Adipose tissue (tissue), 3 donors: ENCODE data around the gene GIMAP6. TPM values are rescaled to one million over a fixed set of nuclear protein-coding genes. Genes with fewer than 3 reads are reported as not detected.
"Not testable (repeated sequence)": the region's sequence is repeated elsewhere in the genome, so short reads cannot be mapped to it uniquely, and the experiment has no call there.

ENCODE experiments used
- H3K27ac ChIP-seq: one replicate; pipeline ENCODE4 v1.5.1; 2013; ENCODE audit warnings: low read depth, low read length
- WGBS, 3 donors: extraction: QIAGEN DNeasy Blood & Tissue Kit; methylation state at CpG; one replicate each; pipeline ENCODE4 v1.1.7; 2013; 5-methylcytosine and 5-hydroxymethylcytosine counted together
- polyA plus RNA-seq, 3 donors: library from polyadenylated mRNA; stranded (reverse); fragments of 200-250 nt; gene quantifications; one replicate each; pipeline ENCODE4 v1.2.3, GENCODE V29; 2013
- donor health status: healthy with polysubstance abuse.
- donor health status: Bipolar disorder and iron deficiency.
- donor health status: healthy.

GIMAP6 gene
- polyA plus RNA-seq, 3 donors: 7.5 to 33.4 (median 23.2) TPM

GRCh38 chr7:150649080-150649385 is 16.8 kb upstream of the GIMAP6 start:
- H3K27ac ChIP-seq: no peak overlapping the region
- 19 to 44% (median 38%) methylated on average over 3 of the region's 3 CpGs for WGBS, 3 donors

- 63 to 73% (median 65%) methylated on average over 3 of the region's 3 CpGs for WGBS, 3 donors
- H3K27ac ChIP-seq: no peak overlapping the region
These were observed 16.3 kb upstream of the GIMAP6 start for GRCh38 chr7:150648353-150649079.

GRCh38 chr7:150645259-150646020 is 13.3 kb upstream of the GIMAP6 start:
- WGBS, 3 donors: 74 to 89% (median 74%) methylated on average over 5 to 6 of the region's 6 CpGs
- no peak overlapping the region for H3K27ac ChIP-seq

DNA sequence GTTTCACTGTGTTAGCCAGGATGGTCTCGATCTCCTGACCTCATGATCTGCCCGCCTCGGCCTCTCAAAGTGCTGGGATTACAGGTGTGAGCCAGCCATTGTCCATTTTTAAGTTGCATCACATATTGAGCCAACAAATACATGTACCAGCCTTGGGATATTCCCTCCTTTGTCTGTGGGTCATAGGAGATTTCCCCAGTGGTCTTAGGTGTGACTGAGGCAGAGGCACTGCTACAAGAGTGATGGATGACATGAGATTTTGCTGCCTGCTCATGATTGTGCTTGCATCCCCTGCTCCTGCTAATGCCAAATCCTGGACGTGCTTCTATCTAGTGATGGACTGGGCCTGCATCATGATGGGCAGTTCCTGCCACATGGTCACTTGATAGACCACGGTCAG is 10.7 kb upstream of the GIMAP6 start:
- 68 to 95% (median 86%) methylated on average over 4 to 5 of the region's 5 CpGs for WGBS, 3 donors

DNA sequence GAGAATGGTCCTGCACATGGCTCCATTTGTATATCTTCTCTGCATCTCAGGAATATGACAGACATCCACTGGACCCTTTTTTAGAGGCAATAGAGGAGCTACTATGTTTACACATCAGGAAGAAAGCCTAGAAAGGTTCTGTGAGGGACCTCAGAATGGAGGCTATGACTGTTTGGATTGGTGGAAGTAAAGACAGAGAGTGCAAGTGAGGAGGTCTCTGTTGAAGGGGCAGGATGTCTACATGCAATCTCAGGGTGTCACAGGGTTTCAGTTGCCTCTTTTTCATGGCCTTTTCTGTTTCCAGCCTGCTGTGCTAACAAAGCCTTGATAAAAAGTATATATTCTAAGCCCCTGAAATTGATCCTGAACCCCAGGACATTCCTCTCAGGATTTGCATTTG is 9.7 kb upstream of the GIMAP6 start:
- no peak overlapping the region for H3K27ac ChIP-seq

More for the DNA sequence above, 10.7 kb upstream of the GIMAP6 start:
- H3K27ac ChIP-seq: no peak overlapping the region

DNA sequence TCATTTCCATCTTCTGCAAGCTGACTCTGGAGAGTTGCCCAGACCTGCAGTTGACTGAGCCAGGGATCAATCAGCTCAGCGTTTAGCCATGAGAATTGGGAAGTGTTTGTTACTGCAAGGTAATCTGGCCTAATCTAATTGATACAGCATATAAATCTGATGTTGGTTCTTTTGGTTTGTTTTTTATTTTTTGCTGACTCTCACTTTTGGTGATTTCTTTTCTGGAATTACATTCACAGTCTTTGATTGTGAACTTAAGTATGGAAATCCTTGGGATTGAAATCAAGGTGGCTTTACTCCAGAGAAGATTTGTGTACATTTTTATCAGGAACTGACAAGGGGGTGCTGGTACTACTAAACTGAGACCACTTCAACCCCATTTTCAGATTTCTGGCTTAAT is 1.7 kb upstream of the GIMAP6 start:
- 35 to 54% (median 44%) methylated on average over 1 of the region's 1 CpG for WGBS, 3 donors
- no peak overlapping the region for H3K27ac ChIP-seq

GRCh38 chr7:150631084-150631826 is 930 bp downstream of the GIMAP6 start:
- WGBS, 3 donors: 40 to 68% (median 44%) methylated on average over 8 of the region's 8 CpGs
- H3K27ac ChIP-seq: no peak overlapping the region

- no peak overlapping the region for H3K27ac ChIP-seq
- 72 to 75% (median 74%) methylated on average over 9 of the region's 9 CpGs for WGBS, 3 donors
These were observed 2.8 kb downstream of the GIMAP6 start for GRCh38 chr7:150629347-150629746.

DNA sequence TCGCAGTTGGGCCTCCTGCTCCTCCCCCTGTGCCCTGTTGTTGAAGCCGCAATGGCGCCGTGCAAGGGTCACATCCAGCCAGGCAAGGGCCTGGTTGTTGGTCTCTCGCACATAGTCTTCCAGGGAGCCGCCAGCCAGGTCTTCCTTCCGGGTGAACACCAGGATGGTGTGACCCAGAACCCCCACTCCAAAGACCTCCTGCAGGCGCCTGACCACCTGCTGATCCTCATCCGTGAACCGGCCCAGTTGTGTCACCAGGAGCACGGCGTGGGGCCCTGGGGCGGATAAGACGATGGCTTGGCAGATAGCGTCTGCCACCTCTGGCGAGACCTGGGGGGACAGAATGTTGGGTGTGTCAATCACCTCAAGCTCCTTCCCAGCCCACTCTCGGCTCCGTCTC is 4.2 kb downstream of the GIMAP6 start:
- H3K27ac ChIP-seq: no peak overlapping the region
- WGBS, 3 donors: 92 to 97% (median 95%) methylated on average over 18 of the region's 18 CpGs

DNA sequence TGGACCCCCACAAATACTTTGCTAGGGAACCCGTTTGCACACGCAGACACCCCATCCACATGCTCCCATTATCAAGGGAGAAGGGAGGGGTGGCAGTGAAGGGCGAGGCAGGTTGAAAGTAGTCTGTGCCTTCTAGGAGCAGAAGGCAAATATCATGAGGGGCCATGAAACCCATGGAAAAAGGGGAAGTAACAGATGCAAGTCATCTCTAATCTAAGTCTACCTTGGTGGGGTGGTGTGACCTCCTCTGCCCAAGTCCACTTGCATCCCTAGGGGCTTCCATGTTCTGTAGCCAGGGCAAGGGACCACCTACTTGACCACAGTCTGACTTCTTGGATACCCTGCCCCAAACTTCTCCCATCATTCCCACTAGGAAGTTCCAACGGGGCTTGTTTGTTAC is 5.5 kb downstream of the GIMAP6 start:
- 80 to 89% (median 84%) methylated on average over 4 of the region's 4 CpGs for WGBS, 3 donors

DNA sequence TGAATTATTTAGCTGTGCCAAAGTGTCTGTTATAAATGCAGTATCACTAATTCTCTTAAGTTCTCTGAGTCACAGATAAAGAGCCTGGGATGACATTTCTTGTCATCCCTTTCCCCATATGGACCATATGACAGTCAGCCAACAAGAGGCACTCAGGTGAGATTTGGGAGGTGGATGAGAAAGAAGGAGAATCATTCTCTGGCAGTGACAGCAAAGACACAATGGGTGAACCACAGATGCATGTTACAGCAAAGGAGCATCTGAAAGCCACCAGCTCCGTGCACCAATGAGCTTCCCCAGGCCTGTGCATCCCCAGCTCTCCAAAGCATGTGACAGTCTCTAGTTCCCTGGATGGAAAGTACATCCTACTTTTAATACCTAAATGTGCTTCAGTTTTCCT is 10.8 kb downstream of the GIMAP6 start:
- H3K27ac ChIP-seq: no peak overlapping the region
- 64 to 88% (median 83%) methylated on average over 1 of the region's 1 CpG for WGBS, 3 donors

More for the DNA sequence above, 5.5 kb downstream of the GIMAP6 start:
- no peak overlapping the region for H3K27ac ChIP-seq

GRCh38 chr7:150620617-150621371 is 11.4 kb downstream of the GIMAP6 start:
- H3K27ac ChIP-seq: no peak overlapping the region
- WGBS, 3 donors: 67 to 80% (median 75%) methylated on average over 3 of the region's 3 CpGs

DNA sequence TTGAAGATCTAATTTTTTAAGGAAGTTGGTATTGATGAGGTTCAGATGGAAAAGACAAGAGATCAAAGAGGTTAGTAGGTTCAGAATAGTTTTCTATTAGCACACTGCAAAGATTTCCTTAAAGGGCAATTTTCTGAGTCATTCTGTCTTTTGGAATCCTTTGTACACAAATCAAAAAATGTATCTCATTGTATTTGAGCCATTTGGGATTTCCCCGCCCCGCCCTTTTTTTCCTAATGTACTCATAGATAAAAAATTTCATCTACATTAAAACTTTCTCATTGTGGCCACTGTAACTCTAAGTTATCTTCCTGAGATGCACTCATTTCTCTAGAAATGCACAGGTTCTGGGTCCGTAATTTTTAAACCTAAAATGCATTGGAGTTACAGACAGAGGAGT is 12.1 kb downstream of the GIMAP6 start:
- WGBS, 3 donors: 77 to 89% (median 86%) methylated on average over 3 of the region's 3 CpGs
- no peak overlapping the region for H3K27ac ChIP-seq

- 67 to 69% (median 69%) methylated on average over 5 of the region's 5 CpGs for WGBS, 3 donors
- not testable (repeated sequence) for H3K27ac ChIP-seq
These were observed 16.9 kb downstream of the GIMAP6 start for GRCh38 chr7:150615221-150615755.

DNA sequence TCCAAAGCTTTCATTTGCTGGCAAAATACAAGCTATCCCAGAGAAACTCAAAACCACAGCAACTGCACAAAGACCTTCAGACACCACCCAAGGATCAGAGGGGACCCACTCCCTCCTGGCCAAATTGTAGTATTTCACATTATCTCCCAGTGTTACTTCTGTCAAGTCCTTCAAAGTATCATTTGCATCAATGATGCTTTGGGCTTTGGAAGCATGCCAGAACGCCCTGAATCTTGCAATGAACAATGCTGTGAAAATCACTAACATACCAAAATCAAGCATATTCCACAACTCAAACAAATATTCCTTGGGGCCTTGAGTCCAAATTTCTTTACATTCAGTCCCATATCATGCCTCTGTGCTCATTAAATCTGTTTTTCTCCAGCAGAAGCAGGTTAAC is 17.8 kb downstream of the GIMAP6 start:
- H3K27ac ChIP-seq: not testable (repeated sequence)
- 50 to 83% (median 76%) methylated on average over 1 of the region's 1 CpG for WGBS, 3 donors

DNA sequence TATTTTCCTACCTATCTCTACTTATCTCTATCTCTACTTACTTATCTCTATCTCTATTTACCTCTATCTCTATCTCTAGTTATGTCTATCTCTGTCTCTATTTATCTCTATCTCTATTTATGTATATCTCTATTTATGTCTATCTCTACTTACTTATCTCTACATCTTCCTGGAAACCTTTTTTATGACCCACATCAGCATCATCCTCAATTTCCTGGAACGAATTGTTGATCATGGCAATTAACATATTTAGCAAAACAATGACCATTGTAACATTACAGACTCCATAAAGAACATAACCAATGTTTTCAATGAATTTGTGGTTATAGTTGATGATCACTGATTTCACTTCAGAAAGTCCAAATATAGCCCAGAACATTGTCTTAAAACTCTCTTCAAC is 18.3 kb downstream of the GIMAP6 start:
- no peak overlapping the region for H3K27ac ChIP-seq
- 29 to 64% (median 61%) methylated on average over 1 of the region's 1 CpG for WGBS, 3 donors

- 59 to 82% (median 80%) methylated on average over 3 of the region's 3 CpGs for WGBS, 3 donors
- no peak overlapping the region for H3K27ac ChIP-seq
These were observed 19.3 kb downstream of the GIMAP6 start for GRCh38 chr7:150612925-150613324.

DNA sequence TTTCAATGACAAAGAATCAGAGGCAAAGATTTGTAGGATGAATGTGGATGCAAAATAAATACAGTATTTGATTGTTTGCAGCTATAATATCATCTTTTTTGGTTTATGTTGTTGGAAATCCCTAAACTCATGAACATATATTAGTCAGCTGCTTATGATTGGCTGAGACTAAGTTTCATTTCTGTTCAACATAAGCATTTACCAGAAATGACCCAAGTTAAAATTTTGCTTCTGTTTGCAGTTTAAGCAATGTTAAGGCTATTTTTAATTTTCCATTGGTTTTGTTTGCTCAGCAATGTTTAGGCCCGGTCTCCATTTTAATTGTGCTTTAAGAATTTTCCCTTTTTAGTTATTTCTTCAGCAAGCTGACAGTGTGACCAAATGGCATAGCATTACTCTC is 22.0 kb downstream of the GIMAP6 start:
- WGBS, 3 donors: 70 to 90% (median 79%) methylated on average over 1 of the region's 1 CpG
- no peak overlapping the region for H3K27ac ChIP-seq
